Aorta (tissue), 5 donors: ENCODE measurements around the gene RAI1. TPM values are rescaled to one million over a fixed set of nuclear protein-coding genes. Genes with fewer than 3 reads are reported as not detected.

Experiments
- ATAC-seq: fragments of 200-7000 bp; cut with Tn5 transposase; one replicate; pipeline ENCODE4 v1.9.1; 2022; ENCODE audit warnings: moderate library complexity; ENCODE audit not compliant: low FRiP score
- DNase-seq, 2 donors: peaks; one replicate each; pipeline ENCODE4 v3.0.0-alpha.2; 2020
- H3K27ac ChIP-seq, 2 donors: one replicate each; pipeline ENCODE4 v1.5.1; 2013; ENCODE audit warnings: low read length in 2 of 2, mild to moderate bottlenecking in 2 of 2, moderate library complexity in 2 of 2, control low read depth in 1 of 2, inconsistent platforms in 1 of 2, low read depth in 1 of 2
- H3K27me3 ChIP-seq, 2 donors: one replicate each; pipeline ENCODE4 v1.6.1; 2013; ENCODE audit warnings: control low read depth in 1 of 2, low read length in 1 of 2, mild to moderate bottlenecking in 1 of 2, moderate library complexity in 1 of 2; ENCODE audit not compliant: insufficient read depth in 2 of 2, control insufficient read depth in 1 of 2
- H3K36me3 ChIP-seq, 2 donors: one replicate each; pipeline ENCODE4 v1.6.1; 2013; ENCODE audit warnings: control low read depth in 1 of 2, low read length in 1 of 2, mild to moderate bottlenecking in 1 of 2; ENCODE audit not compliant: insufficient read depth in 2 of 2, control insufficient read depth in 1 of 2
- H3K4me1 ChIP-seq, 2 donors: one replicate each; pipeline ENCODE4 v1.6.1; 2013; ENCODE audit warnings: low read length in 2 of 2, control low read depth in 1 of 2, mild to moderate bottlenecking in 1 of 2, moderate library complexity in 1 of 2; ENCODE audit not compliant: insufficient read depth in 2 of 2, control insufficient read depth in 1 of 2
- H3K4me3 ChIP-seq, 2 donors: one replicate each; pipeline ENCODE4 v1.5.1; 2013; ENCODE audit warnings: low read length in 2 of 2, control low read depth in 1 of 2, mild to moderate bottlenecking in 1 of 2
- H3K9me3 ChIP-seq: one replicate; pipeline ENCODE4 v1.6.1; 2013; ENCODE audit warnings: mild to moderate bottlenecking, low read length; ENCODE audit not compliant: control insufficient read depth
- WGBS, 2 donors: extraction: QIAGEN DNeasy Blood & Tissue Kit; methylation state at CpG; one replicate each; pipeline ENCODE4 v1.1.7; 2013; 5-methylcytosine and 5-hydroxymethylcytosine counted together
- intact Hi-C, 2 donors: fragments of 100-400 bp; cut with DNase I; formaldehyde crosslinking; loops; one replicate each; pipeline versions ENCODE4 v1.14.2 to v1.15.0; 2022
- polyA plus RNA-seq, 2 donors: library from polyadenylated mRNA; stranded (reverse); fragments of 200-250 nt; gene quantifications; one replicate each; pipeline ENCODE4 v1.2.3, GENCODE V29; 2013
- total RNA-seq, 2 donors: library from RNA; stranded (reverse); fragmentation: NEBNext Ultra II Directional; extraction: Animal tissue kit (Norgen Biotek cat#: 25700); gene quantifications; one replicate each; pipeline ENCODE4 v1.2.1, GENCODE V29; 2021
- donor health status: healthy with polysubstance abuse.
- donor health status: Bipolar disorder and iron deficiency.
- donor health status: DM: no; HTN: no; CAD: no.
- donor health status: DM: no; HTN: no; CAD: no.
- donor health status: DM: yes; HTN: yes; CAD: no.

The RAI1 gene
- total and polyA plus RNA-seq, 4 donors = 2.0 to 35.8 (median 15.4) TPM

- 86 to 91% methylated on average over 9 of the region's 9 CpGs for whole genome bisulfite sequencing, 2 donors
- DNase-seq = no peak
- intact Hi-C loops = no loop called here
- H3K27me3 ChIP-seq = no peaks in the 10 kb centered on the region
- H3K27ac ChIP-seq = peak overlapping the region in 1 of 2 donors; percentile 81
- H3K9me3 ChIP-seq = no peaks in the 10 kb centered on the region
- H3K36me3 ChIP-seq = no peaks in the 10 kb centered on the region
- no peak for ATAC-seq
- H3K4me1 ChIP-seq = no peaks in the 10 kb centered on the region
- no peak overlapping the region for H3K4me3 ChIP-seq
Measured at GRCh38 chr17:17692353-17693252, 11.3 kb downstream of the RAI1 start.

GRCh38 chr17:17693253-17694168, 12.3 kb downstream of the RAI1 start:
- H3K36me3 ChIP-seq = no peaks in the 10 kb centered on the region
- peak overlapping the region; percentile 81 to 98 for H3K27ac ChIP-seq
- H3K9me3 ChIP-seq = no peaks in the 10 kb centered on the region
- DNase-seq = peak; percentile 82 to 90
- no peak overlapping the region for H3K4me3 ChIP-seq
- 26 to 28% methylated on average over 23 of the region's 23 CpGs for WGBS, 2 donors
- no peaks in the 10 kb centered on the region for H3K4me1 ChIP-seq
- intact Hi-C loops = no loop called here
- peak; percentile 44 for ATAC-seq
- no peaks in the 10 kb centered on the region for H3K27me3 ChIP-seq

- ATAC-seq (peak; percentile 80), DNase-seq (peak; percentile 88 to 91)
- H3K36me3 ChIP-seq = no peaks in the 10 kb centered on the region
- peak overlapping the region; percentile 93 to 98 for H3K27ac ChIP-seq
- whole genome bisulfite sequencing, 2 donors = 0 to 1% methylated on average over 46 to 90 of the region's 90 CpGs
- H3K9me3 ChIP-seq = no peaks in the 10 kb centered on the region
- H3K4me3 ChIP-seq = peak overlapping the region; percentile 60 to 86
- H3K4me1 ChIP-seq = no peaks in the 10 kb centered on the region
- intact Hi-C loops = no loop called here
- H3K27me3 ChIP-seq = no peaks in the 10 kb centered on the region
Measured at GRCh38 chr17:17694169-17695081, 13.2 kb downstream of the RAI1 start.

GRCh38 chr17:17696085-17696484, 14.8 kb downstream of the RAI1 start:
- ATAC-seq (no peak), DNase-seq (no peak)
- WGBS, 2 donors = 36 to 38% methylated on average over 4 of the region's 4 CpGs
- H3K27me3 ChIP-seq = no peaks in the 10 kb centered on the region
- no peaks in the 10 kb centered on the region for H3K4me1 ChIP-seq
- intact Hi-C loops = no loop called here
- H3K9me3 ChIP-seq = no peaks in the 10 kb centered on the region
- no peak overlapping the region for H3K4me3 ChIP-seq
- H3K36me3 ChIP-seq = no peaks in the 10 kb centered on the region
- no peak overlapping the region for H3K27ac ChIP-seq

GRCh38 chr17:17696882-17697633, 15.8 kb downstream of the RAI1 start:
- Histone ChIP-seq H3K27me3 (no peaks in the 10 kb centered on the region), H3K4me1 (no peaks in the 10 kb centered on the region), H3K27ac (peak overlapping the region in 1 of 2 donors; percentile 25), H3K36me3 (no peaks in the 10 kb centered on the region), H3K4me3 (no peak overlapping the region), H3K9me3 (no peaks in the 10 kb centered on the region)
- intact Hi-C loops = no loop called here
- WGBS, 2 donors = 60 to 69% methylated on average over 13 of the region's 13 CpGs
- ATAC-seq (no peak), DNase-seq (no peak)

- WGBS, 2 donors = 88% methylated on average over 5 of the region's 5 CpGs
- no peaks in the 10 kb centered on the region for H3K4me1 ChIP-seq
Measured at GRCh38 chr17:17698371-17698770, 17.1 kb downstream of the RAI1 start.

GRCh38 chr17:17698869-17699351, 17.7 kb downstream of the RAI1 start:
- DNase-seq = no peak
- no peak for ATAC-seq
- Histone ChIP-seq H3K27ac (no peak overlapping the region), H3K4me3 (no peak overlapping the region), H3K4me1 (no peaks in the 10 kb centered on the region), H3K36me3 (no peaks in the 10 kb centered on the region), H3K9me3 (no peaks in the 10 kb centered on the region), H3K27me3 (no peaks in the 10 kb centered on the region)
- 63% methylated on average over 8 of the region's 8 CpGs for WGBS, 2 donors
- intact Hi-C loops = no loop called here

More at GRCh38 chr17:17698371-17698770, 17.1 kb downstream of the RAI1 start:
- intact Hi-C loops = no loop called here
- Histone ChIP-seq H3K36me3 (no peaks in the 10 kb centered on the region), H3K27me3 (no peaks in the 10 kb centered on the region), H3K9me3 (no peaks in the 10 kb centered on the region), H3K4me3 (no peak overlapping the region), H3K27ac (no peak overlapping the region)
- DNase-seq (no peak), ATAC-seq (no peak)
